H1 (cell line): Measurements from ENCODE around the gene DHFR2. TPM values are rescaled to one million over a fixed set of nuclear protein-coding genes. Genes with fewer than 3 reads are reported as not detected.

Source experiments
- CTCF ChIA-PET: fragments of 300-600 bp; sonication (Branson Sonifier 250); formaldehyde crosslinking; loops from one replicate; lab custom pipeline; 2021; ENCODE audit not compliant: partially characterized antibody; lab: Charles Lee
- POLR2A ChIA-PET: fragments of 300-600 bp; sonication (Branson Sonifier 250); formaldehyde crosslinking; loops from one replicate; lab custom pipeline; 2021; ENCODE audit warnings: inconsistent platforms; ENCODE audit not compliant: partially characterized antibody; lab: Charles Lee
- DNase-seq, 2 experiments: peaks; one replicate each; pipeline versions ENCODE4 v3.0.0 to v3.0.0-alpha.2; 2010 to 2022; ENCODE audit warnings: low spot score in 2 of 2, low read depth in 1 of 2, mixed read lengths in 1 of 2
- FAIRE-seq: peaks from 2 replicates; lab custom pipeline; 2011; peaks lifted over from hg19 to GRCh38; lab: Jason Lieb, UNC
- H2AFZ ChIP-seq: 2 replicates; pipeline ENCODE4 v1.8.1; 2012; ENCODE audit warnings: low read length, inconsistent platforms
- H2AK5ac ChIP-seq: 2 replicates; pipeline ENCODE4 v1.6.1; 2013; ENCODE audit warnings: low read depth, low read length
- H2BK120ac ChIP-seq: replicated peaks from 2 replicates; pipeline ENCODE3; 2013; ENCODE audit warnings: low read depth, low read length, inconsistent platforms
- H2BK12ac ChIP-seq: 2 replicates; pipeline ENCODE4 v1.6.1; 2013; ENCODE audit warnings: low read depth, low read length
- H2BK15ac ChIP-seq: 2 replicates; pipeline ENCODE4 v1.6.1; 2013; ENCODE audit warnings: low read length
- H2BK20ac ChIP-seq: 2 replicates; pipeline ENCODE4 v1.6.1; 2013; ENCODE audit warnings: low read length
- H2BK5ac ChIP-seq: 2 replicates; pipeline ENCODE4 v1.6.1; 2013; ENCODE audit warnings: low read depth, low read length
- H3K14ac ChIP-seq: 2 replicates; pipeline ENCODE4 v1.6.1; 2013; ENCODE audit warnings: inconsistent platforms; ENCODE audit not compliant: insufficient read length
- H3K18ac ChIP-seq: 2 replicates; pipeline ENCODE4 v1.6.1; 2013; ENCODE audit warnings: low read length; ENCODE audit errors: extremely low read depth
- H3K23ac ChIP-seq: 2 replicates; pipeline ENCODE4 v1.6.1; 2013; ENCODE audit warnings: inconsistent platforms; ENCODE audit not compliant: insufficient read length
- H3K23me2 ChIP-seq: 2 replicates; pipeline ENCODE4 v1.6.1; 2013; ENCODE audit warnings: low read depth, low read length
- H3K27ac ChIP-seq: 2 replicates; pipeline ENCODE4 v1.6.1; 2011; ENCODE audit warnings: low read depth, low read length, inconsistent platforms
- H3K27me3 ChIP-seq, 4 experiments: replicated peaks in 1 of 4; 1 replicate in 1 of 4; 2 replicates in 3 of 4; pipeline versions ENCODE4 v1.6.1 to v1.8.1; 2011 to 2013; ENCODE audit warnings: low read length in 3 of 4, mild to moderate bottlenecking in 3 of 4, inconsistent platforms in 2 of 4, mixed read lengths in 2 of 4, moderate library complexity in 1 of 4; ENCODE audit not compliant: control insufficient read depth in 3 of 4, insufficient read depth in 3 of 4; ENCODE audit errors: extremely low read depth in 1 of 4
- H3K36me3 ChIP-seq, 4 experiments: 2 replicates each; pipeline versions ENCODE4 v1.6.1 to v1.8.1; 2011 to 2013; ENCODE audit warnings: mild to moderate bottlenecking in 4 of 4, low read length in 3 of 4, moderate library complexity in 2 of 4, control low read depth in 1 of 4, inconsistent platforms in 1 of 4; ENCODE audit not compliant: insufficient read depth in 4 of 4, control insufficient read depth in 2 of 4
- H3K4ac ChIP-seq: replicated peaks from 2 replicates; pipeline ENCODE3; 2013; ENCODE audit warnings: low read length, low read depth, mixed read lengths, inconsistent platforms; ENCODE audit not compliant: insufficient read length
- H3K4me1 ChIP-seq, 4 experiments: replicated peaks in 1 of 4; 1 replicate in 1 of 4; 2 replicates in 3 of 4; pipeline versions ENCODE4 v1.6.1 to v1.8.1; 2011 to 2013; ENCODE audit warnings: low read length in 3 of 4, inconsistent platforms in 2 of 4, mixed read lengths in 1 of 4; ENCODE audit not compliant: insufficient read depth in 4 of 4, control insufficient read depth in 3 of 4
- H3K4me2 ChIP-seq, 2 experiments: 2 replicates each; pipeline versions ENCODE4 v1.6.1 to v1.8.1; 2011 to 2013; ENCODE audit warnings: low read depth in 2 of 2, low read length in 2 of 2, control low read depth in 1 of 2, inconsistent platforms in 1 of 2, mild to moderate bottlenecking in 1 of 2; ENCODE audit not compliant: insufficient read depth in 1 of 2
- H3K4me3 ChIP-seq, 4 experiments: fragments of 200-600, 300-600 bp in 1 of 4; sonication (generic), shearing (Covaris generic), sonication (Bioruptor Twin) in 1 of 4; 2 replicates each; pipeline versions ENCODE4 v1.5.1 to v1.8.1; 2011 to 2016; ENCODE audit warnings: low read length in 4 of 4, low read depth in 3 of 4, control low read depth in 2 of 4, inconsistent platforms in 2 of 4, mild to moderate bottlenecking in 2 of 4, mixed read lengths in 1 of 4, moderate library complexity in 1 of 4; ENCODE audit not compliant: insufficient read depth in 2 of 4; ENCODE audit errors: extremely low read depth in 1 of 4
- H3K56ac ChIP-seq: replicated peaks from 2 replicates; pipeline ENCODE3; 2013; ENCODE audit warnings: low read depth, mild to moderate bottlenecking, mixed read lengths, low read length, inconsistent platforms; ENCODE audit not compliant: insufficient read length
- H3K79me1 ChIP-seq: 2 replicates; pipeline ENCODE4 v1.6.1; 2013; ENCODE audit warnings: low read depth, low read length, control low read depth
- H3K79me2 ChIP-seq, 2 experiments: 2 replicates each; pipeline versions ENCODE4 v1.6.1 to v1.8.1; 2012 to 2013; ENCODE audit warnings: low read length in 2 of 2, mild to moderate bottlenecking in 2 of 2, inconsistent platforms in 1 of 2; ENCODE audit not compliant: insufficient read depth in 2 of 2, control insufficient read depth in 1 of 2
- H3K9ac ChIP-seq, 4 experiments: replicated peaks in 1 of 4; 1 replicate in 1 of 4; 2 replicates in 3 of 4; pipeline versions ENCODE4 v1.6.1 to v1.8.1; 2011 to 2013; ENCODE audit warnings: low read depth in 3 of 4, low read length in 3 of 4, control low read depth in 2 of 4, mild to moderate bottlenecking in 2 of 4, moderate library complexity in 2 of 4, inconsistent platforms in 1 of 4; ENCODE audit errors: extremely low read depth in 1 of 4
- H3K9me3 ChIP-seq, 2 experiments: 2 replicates each; pipeline versions ENCODE4 v1.6.1 to v1.8.1; 2012 to 2013; ENCODE audit warnings: mild to moderate bottlenecking in 2 of 2, moderate library complexity in 2 of 2, control low read depth in 1 of 2, inconsistent platforms in 1 of 2, low read depth in 1 of 2, low read length in 1 of 2, mixed read lengths in 1 of 2; ENCODE audit not compliant: insufficient read depth in 2 of 2
- H4K20me1 ChIP-seq, 2 experiments: replicated peaks in 1 of 2; 2 replicates each; pipeline versions ENCODE3 to v1.8.1; 2011 to 2013; ENCODE audit warnings: inconsistent platforms in 2 of 2, low read length in 2 of 2, mild to moderate bottlenecking in 1 of 2; ENCODE audit not compliant: insufficient read depth in 2 of 2, control insufficient read depth in 1 of 2
- H4K5ac ChIP-seq: 2 replicates; pipeline ENCODE4 v1.6.1; 2013; ENCODE audit warnings: low read length, low read depth, mixed read lengths, inconsistent platforms; ENCODE audit not compliant: insufficient read length
- H4K8ac ChIP-seq: 2 replicates; pipeline ENCODE4 v1.8.0; 2013; ENCODE audit warnings: mild to moderate bottlenecking, moderate library complexity, low read length, inconsistent platforms; ENCODE audit not compliant: insufficient read depth; ENCODE audit errors: extremely low read depth
- H4K91ac ChIP-seq: replicated peaks from 2 replicates; pipeline ENCODE3; 2013; ENCODE audit warnings: low read length, mixed read lengths, inconsistent platforms; ENCODE audit not compliant: insufficient read length
- CBX5 ChIP-seq: fragments of 300-800, 300-1000 bp; sonication (generic); IDR thresholded peaks from 2 replicates; pipeline ENCODE4 v1.7.1; 2016; ENCODE audit warnings: antibody characterized with exemption, low read length, low read depth
- CREB1 ChIP-seq: IDR thresholded peaks from 2 replicates; pipeline ENCODE4 v1.6.1; 2012; ENCODE audit warnings: inconsistent platforms
- GTF2F1 ChIP-seq: IDR thresholded peaks from 2 replicates; pipeline ENCODE4 v1.6.1; 2012; ENCODE audit warnings: low read depth, low read length, improper control_type of control experiment, borderline replicate concordance
- MAFK ChIP-seq: IDR thresholded peaks from 2 replicates; pipeline ENCODE4 v1.6.1; 2012; ENCODE audit warnings: low read depth, mild to moderate bottlenecking, improper control_type of control experiment, low read length
- SIN3A ChIP-seq, 2 experiments: IDR thresholded peaks in 1 of 2; conservative IDR thresholded peaks in 1 of 2; 2 replicates each; pipeline ENCODE4 v1.6.1; 2011 to 2012; ENCODE audit warnings: low read length in 2 of 2, improper control_type of control experiment in 1 of 2, low read depth in 1 of 2, mild to moderate bottlenecking in 1 of 2
- TEAD4 ChIP-seq: IDR thresholded peaks from 2 replicates; pipeline ENCODE4 v1.6.1; 2012; ENCODE audit warnings: low read depth, low read length, inconsistent platforms, mixed read lengths
- ZNF274 ChIP-seq: IDR thresholded peaks from 2 replicates; pipeline ENCODE4 v1.7.0; 2012; ENCODE audit warnings: low read length, borderline replicate concordance; ENCODE audit errors: extremely low read depth
- WGBS, 2 experiments: shearing (Covaris generic) in 1 of 2; methylation state at CpG; one replicate each; pipeline versions ENCODE4 v1.1.6 to v1.1.7; 2013 to 2015; ENCODE audit warnings: low lambda C conversion rate in 2 of 2, mixed read lengths in 2 of 2, inconsistent platforms in 1 of 2, low coverage in 1 of 2, missing lambda C conversion rate in 1 of 2; ENCODE audit not compliant: insufficient replicate concordance in 2 of 2, insufficient coverage in 1 of 2, insufficient read length in 1 of 2; ENCODE audit errors: extremely low coverage in 1 of 2, missing lambda C conversion rate in 1 of 2; 5-methylcytosine and 5-hydroxymethylcytosine counted together
- polyA plus RNA-seq, 7 experiments: library from polyadenylated mRNA; depleted of rRNA in 3 of 7; stranded (reverse) in 5 of 7; unstranded in 2 of 7; fragments of >200 nt in 5 of 7; fragments of 200-250 nt in 2 of 7; gene quantifications; 1 replicate in 5 of 7; 2 replicates in 1 of 7; 4 replicates in 1 of 7; pipeline versions ENCODE4 v1.2.1 to v1.2.3, GENCODE V29; 2011 to 2013; ENCODE audit warnings: missing spikeins in 2 of 7, mixed read lengths in 2 of 7
- total RNA-seq: library from RNA; stranded (reverse); fragmentation: NEBNext Ultra II Directional; extraction: Animal tissue kit (Norgen Biotek cat#: 25700); gene quantifications from 2 replicates; pipeline ENCODE4 v1.2.1, GENCODE V29; 2021

Gene DHFR2
- total and polyA plus RNA-seq, 2 of the 8 experiments (the other 6 are each of a cell fraction or from before 2014, with no cell fraction given): 0.59 to 2.6 TPM

GRCh38 chr3:94092086-94092485, 29.4 kb upstream of the DHFR2 start:
- no peaks in the 10 kb centered on the region for H3K23me2 ChIP-seq
- no peak overlapping the region for H2BK12ac ChIP-seq
- H4K20me1 ChIP-seq: no peaks in the 10 kb centered on the region
- no peak overlapping the region for H2BK120ac ChIP-seq
- no peak overlapping the region for H3K23ac ChIP-seq
- H3K9me3 ChIP-seq: no peaks in the 10 kb centered on the region
- no peak overlapping the region for H2AFZ ChIP-seq
- H3K36me3 ChIP-seq: peaks cover 0 to 5% (median 3%) of the 10 kb centered on the region in 4 experiments; a peak in 4 of 8 replicates
- WGBS, 2 experiments: 96% methylated on average over 1 of the region's 1 CpG; no CpG with 5 or more reads in 1 of the 2 experiments
- DNase-seq (no peak), FAIRE-seq (no peak)
- no peak overlapping the region for H3K56ac ChIP-seq
- POLR2A ChIA-PET: no interaction called here
- no peak overlapping the region for H4K5ac ChIP-seq
- no peaks in the 10 kb centered on the region for H3K4me1 ChIP-seq
- H3K27me3 ChIP-seq: no peaks in the 10 kb centered on the region
- H4K8ac ChIP-seq: no peak overlapping the region
- CTCF ChIA-PET: interaction anchor here (0.9 to 1.4 kb wide), 2 partner anchors 10 to 23 kb away, joined by 3 to 5 read pairs; no protein-coding TSS in a partner anchor
- no peaks in the 10 kb centered on the region for H3K79me2 ChIP-seq
- H4K91ac ChIP-seq: no peak overlapping the region
- no peak overlapping the region for H3K4me2 ChIP-seq
- no peak overlapping the region for H2BK20ac ChIP-seq
- H3K9ac ChIP-seq: no peak overlapping the region
- H2BK5ac ChIP-seq: no peak overlapping the region
- H3K79me1 ChIP-seq: no peaks in the 10 kb centered on the region
- no peak overlapping the region for H2AK5ac ChIP-seq
- H2BK15ac ChIP-seq: no peak overlapping the region
- no peak overlapping the region for H3K4ac ChIP-seq
- no peak overlapping the region for H3K27ac ChIP-seq
- H3K14ac ChIP-seq: no peak overlapping the region
- H3K4me3 ChIP-seq: no peak overlapping the region
- no peak overlapping the region for H3K18ac ChIP-seq
- no peak for TF ChIP-seq CBX5
- TF ChIP-seq MAFK: no peak
- TF ChIP-seq ZNF274: no peak
- TF ChIP-seq SIN3A (conservative IDR thresholded peaks at IDR 0.05 in 1 of 2, IDR thresholded peaks at IDR 0.05 in 1 of 2; ENCODE audit: low read depth in 1 of 2, low read length in 2 of 2): no peak
- TF ChIP-seq TEAD4: no peak
- no peak for TF ChIP-seq CREB1
- no peak for TF ChIP-seq GTF2F1
